ENCODE data around the gene PLCG2.

DNA sequence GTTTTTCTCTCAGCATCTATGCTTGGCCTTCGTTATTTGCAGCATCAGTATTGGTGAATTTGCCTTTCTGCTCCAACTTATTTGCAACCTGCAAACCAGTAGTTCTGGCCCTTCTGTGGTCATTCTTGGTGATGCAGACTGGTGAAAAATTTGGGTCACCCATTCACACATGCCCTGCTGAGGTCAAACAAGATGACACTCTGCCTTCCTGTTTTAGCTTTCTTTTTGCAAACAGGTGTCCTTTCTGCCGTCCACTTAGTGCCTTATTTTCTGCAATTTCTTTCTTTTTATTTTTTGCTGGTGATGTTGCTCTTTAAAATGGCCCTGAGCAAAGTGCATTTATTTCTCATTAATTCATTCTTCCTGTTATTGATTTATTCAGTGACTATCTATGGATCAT is 31.3 kb downstream of the PLCG2 start:
- TF ChIP-seq CEBPB (IDR thresholded peaks at IDR 0.05) (no peak), MAZ (IDR thresholded peaks at IDR 0.05; ENCODE audit: borderline replicate concordance, low read depth, low read length) (no peak), BHLHE40 (IDR thresholded peaks at IDR 0.05; ENCODE audit: low read depth, low read length) (no peak), ELK1 (IDR thresholded peaks at IDR 0.05; ENCODE audit: low read depth, low read length) (no peak), JUNB (IDR thresholded peaks at IDR 0.05) (no peak), EHMT2 (IDR thresholded peaks at IDR 0.05; ENCODE audit: low read depth) (no peak), BCL3 (IDR thresholded peaks at IDR 0.05) (no peak), RFX5 (IDR thresholded peaks at IDR 0.05) (no peak), POLR2A (IDR thresholded peaks at IDR 0.05; ENCODE audit: low read length) (no peak), FOSL2 (IDR thresholded peaks at IDR 0.05) (no peak), FOSL2 (CRISPR knock-in tag; IDR thresholded peaks at IDR 0.05) (no peak)
- TF ChIP-seq, protein P1, sequence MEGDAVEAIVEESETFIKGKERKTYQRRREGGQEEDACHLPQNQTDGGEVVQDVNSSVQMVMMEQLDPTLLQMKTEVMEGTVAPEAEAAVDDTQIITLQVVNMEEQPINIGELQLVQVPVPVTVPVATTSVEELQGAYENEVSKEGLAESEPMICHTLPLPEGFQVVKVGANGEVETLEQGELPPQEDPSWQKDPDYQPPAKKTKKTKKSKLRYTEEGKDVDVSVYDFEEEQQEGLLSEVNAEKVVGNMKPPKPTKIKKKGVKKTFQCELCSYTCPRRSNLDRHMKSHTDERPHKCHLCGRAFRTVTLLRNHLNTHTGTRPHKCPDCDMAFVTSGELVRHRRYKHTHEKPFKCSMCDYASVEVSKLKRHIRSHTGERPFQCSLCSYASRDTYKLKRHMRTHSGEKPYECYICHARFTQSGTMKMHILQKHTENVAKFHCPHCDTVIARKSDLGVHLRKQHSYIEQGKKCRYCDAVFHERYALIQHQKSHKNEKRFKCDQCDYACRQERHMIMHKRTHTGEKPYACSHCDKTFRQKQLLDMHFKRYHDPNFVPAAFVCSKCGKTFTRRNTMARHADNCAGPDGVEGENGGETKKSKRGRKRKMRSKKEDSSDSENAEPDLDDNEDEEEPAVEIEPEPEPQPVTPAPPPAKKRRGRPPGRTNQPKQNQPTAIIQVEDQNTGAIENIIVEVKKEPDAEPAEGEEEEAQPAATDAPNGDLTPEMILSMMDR (IDR thresholded peaks at IDR 0.05): no peak
- TF ChIP-seq, protein P2, sequence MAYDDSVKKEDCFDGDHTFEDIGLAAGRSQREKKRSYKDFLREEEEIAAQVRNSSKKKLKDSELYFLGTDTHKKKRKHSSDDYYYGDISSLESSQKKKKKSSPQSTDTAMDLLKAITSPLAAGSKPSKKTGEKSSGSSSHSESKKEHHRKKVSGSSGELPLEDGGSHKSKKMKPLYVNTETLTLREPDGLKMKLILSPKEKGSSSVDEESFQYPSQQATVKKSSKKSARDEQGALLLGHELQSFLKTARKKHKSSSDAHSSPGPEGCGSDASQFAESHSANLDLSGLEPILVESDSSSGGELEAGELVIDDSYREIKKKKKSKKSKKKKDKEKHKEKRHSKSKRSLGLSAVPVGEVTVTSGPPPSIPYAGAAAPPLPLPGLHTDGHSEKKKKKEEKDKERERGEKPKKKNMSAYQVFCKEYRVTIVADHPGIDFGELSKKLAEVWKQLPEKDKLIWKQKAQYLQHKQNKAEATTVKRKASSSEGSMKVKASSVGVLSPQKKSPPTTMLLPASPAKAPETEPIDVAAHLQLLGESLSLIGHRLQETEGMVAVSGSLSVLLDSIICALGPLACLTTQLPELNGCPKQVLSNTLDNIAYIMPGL (CRISPR knock-in tag; IDR thresholded peaks at IDR 0.05; ENCODE audit: borderline replicate concordance): no peak
